GM18867 (cell line): ENCODE results near the gene AGPS.
"Not testable (repeated sequence)": the region's sequence is repeated elsewhere in the genome, so short reads cannot be mapped to it uniquely, and the experiment has no call there.

ENCODE experiments used
- ATAC-seq: cut with Tn5 transposase; IDR thresholded peaks from one replicate; pipeline ENCODE4 v1.9.1; 2021; ENCODE audit warnings: mild to moderate bottlenecking, moderate library complexity; ENCODE audit not compliant: unreplicated experiment

The AGPS gene

DNA sequence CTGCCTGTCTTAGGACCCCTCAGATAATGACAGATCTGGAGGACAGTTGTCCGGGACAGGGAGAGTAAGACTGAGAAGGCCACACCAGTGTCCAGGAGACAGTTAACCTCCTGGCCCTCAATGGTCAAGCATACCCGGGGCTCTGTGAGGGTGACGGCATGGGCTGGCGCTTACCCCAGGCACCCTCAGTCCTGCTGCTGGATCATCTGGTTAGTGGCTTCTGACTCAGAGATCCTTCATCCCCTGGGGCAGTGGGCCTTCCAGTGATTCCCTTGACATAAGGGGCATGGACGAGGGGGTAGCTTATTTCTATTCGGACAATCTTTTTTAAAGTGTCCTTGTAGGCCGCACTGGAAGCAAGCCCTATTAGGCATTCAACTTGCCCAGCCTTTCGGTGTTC is 18.1 kb downstream of the AGPS start:
- ATAC-seq, result not testable (repeated sequence)

DNA sequence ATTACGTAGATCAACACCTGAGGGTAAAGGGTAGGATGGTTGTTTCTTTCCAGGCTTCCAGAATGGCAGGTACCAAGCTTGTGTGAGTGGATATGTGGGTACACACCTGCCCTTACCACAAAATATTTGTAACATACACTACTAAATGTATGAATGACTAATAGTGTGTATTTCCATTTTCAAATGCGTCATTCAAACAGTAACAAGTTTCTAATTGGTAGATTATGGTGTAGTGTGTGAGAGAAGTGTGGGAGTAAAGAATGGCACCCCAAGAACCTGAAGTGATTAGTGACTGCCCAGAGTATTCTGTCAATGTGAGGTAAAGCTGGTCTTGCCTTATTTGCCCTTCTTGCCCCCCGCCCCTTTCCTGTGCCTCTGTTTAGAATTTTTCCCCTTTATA is 21.1 kb downstream of the AGPS start:
- ATAC-seq, result no peak

GRCh38 chr2:177419274-177419673 is 26.7 kb downstream of the AGPS start:
- ATAC-seq, result no peak

DNA sequence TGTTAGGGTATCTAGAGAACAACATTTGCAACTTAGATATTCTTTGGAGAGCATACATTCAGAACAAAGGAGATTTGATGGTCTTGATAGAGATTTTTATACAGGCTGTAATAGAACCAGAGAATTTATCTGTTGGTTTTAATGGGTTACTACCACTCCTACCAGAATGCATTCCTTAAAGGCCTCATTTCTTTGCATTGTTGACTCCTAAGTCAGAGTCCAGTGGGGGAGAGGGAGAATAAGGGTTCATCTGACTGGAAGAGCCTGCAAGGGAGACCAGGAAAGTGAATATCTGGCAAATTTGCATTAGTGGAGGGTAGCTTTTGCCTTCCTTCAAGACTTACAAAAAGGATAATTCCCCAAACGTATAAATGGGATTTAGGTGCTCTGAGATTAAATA is 29.7 kb downstream of the AGPS start:
- no peak for ATAC-seq

DNA sequence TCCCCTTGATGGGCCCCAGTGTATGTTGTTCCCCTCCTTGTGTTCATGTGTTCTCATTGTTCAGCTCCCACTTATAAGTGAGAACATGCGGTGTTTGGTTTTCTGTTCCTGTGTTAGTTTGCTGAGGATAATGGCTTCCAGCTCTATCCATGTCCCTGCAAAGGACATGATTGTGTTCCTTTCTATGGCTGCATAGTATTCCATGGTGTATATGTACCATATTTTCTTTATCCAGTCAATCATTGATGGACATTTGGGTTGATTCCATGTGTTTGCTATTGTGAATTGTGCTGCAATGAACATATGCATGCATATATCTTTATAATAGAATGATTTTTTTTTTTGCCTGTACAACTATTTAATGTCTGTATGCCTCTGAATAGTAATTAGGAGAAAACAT is 31.5 kb downstream of the AGPS start:
- not testable (repeated sequence) for ATAC-seq

DNA sequence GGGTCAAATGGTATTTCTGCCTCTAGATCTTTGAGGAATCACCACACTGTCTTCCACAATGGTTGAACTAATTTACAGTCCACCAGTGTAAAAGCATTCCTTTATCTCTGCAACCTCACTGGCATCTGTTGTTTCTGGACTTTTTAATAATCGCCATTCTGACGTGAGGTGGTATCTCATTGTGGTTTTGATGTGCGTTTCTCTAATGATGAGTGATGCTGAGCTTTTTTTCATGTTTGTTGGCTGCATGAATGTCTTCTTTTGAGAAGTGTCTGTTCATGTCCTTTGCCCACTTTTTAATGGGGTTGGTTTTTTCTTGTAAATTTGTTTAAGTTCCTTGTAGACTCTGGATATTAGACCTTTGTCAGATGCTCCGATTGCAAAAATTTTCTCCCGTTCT is 32.0 kb downstream of the AGPS start:
- not testable (repeated sequence) for ATAC-seq

DNA sequence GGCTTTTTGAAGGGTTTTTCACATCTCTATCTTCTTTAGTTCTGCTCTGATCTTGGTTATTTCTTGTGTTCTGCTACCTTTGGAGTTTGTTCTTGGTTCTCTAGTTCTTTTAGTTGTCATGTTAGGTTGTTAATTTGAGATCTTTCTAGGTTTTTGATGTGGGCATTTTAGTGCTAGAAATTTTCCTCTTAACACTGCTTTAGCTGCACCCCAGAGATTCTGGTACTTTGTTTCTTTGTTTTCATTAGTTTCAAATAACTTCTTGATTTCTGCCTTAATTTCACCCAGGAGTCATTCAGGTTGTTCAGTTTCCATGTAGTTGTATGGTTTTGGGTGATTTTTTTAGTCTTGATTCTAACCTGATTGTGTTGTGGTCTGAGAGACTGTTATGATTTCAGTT is 34.7 kb downstream of the AGPS start:
- no peak for ATAC-seq

- not testable (repeated sequence) for ATAC-seq
These were observed 35.4 kb downstream of the AGPS start for GRCh38 chr2:177427936-177428335.

DNA sequence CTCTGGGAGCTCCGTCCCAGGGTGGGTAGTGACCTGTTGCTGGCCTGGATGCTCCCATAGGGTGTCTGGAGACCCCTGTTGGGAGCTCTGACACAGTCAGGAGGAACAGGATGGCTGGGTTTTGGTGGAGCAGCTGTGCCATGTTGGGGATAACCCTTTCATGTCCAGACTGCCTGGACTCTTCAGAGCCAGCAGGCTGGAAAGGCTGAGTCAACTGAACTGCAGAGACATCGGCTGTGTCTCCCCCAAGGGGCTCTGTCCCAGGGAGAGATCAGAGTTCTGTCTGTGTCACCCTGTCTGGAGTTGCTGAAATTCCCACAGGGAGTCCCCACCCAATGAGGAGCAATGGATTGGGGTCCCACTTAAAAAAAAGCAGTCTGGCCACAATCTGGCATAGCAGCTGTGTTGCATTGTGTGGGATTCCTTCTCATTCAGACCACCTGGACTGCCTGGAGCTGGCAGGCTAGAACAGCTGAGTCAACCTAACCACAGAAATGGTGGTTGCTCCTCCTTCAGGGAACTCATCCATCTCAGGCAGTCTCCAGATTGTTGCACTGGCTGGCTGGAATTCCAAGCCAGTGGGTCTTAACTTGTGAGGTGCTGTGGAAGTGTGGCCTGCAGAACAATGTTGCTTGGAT is 37.2 kb downstream of the AGPS start:
- no peak for ATAC-seq

- no peak for ATAC-seq
These were observed 37.8 kb downstream of the AGPS start for GRCh38 chr2:177430411-177430810.

DNA sequence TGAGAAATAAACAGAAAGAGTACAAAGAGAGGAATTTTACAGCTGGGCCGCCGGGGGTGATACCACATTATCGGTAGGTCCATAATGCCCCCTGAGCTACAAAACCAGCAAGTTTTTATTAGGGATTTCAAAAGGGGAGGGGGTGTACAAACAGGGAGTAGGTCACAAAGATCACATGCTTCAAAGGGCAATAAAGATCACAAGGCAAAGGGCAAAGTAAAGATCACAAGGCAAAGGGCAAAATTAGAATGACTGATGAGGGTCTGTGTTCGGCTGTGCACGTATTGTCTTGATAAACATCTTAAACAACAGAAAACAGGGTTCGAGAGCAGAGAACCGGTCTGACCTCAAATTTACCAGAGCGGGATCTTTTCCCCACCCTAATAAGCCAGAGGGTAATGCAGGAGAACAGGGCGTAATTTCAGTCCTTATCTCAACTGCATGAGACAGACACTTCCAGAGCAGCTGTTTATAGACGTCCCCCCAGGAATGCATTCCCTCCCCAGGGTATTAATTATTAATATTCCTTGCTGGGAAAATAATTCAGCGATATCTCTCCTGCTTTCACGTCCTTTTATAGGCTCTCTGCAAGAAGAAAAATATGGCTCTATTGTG is 38.6 kb downstream of the AGPS start:
- not testable (repeated sequence) for ATAC-seq

GRCh38 chr2:177432703-177433102 is 40.1 kb downstream of the AGPS start:
- ATAC-seq, result no peak

DNA sequence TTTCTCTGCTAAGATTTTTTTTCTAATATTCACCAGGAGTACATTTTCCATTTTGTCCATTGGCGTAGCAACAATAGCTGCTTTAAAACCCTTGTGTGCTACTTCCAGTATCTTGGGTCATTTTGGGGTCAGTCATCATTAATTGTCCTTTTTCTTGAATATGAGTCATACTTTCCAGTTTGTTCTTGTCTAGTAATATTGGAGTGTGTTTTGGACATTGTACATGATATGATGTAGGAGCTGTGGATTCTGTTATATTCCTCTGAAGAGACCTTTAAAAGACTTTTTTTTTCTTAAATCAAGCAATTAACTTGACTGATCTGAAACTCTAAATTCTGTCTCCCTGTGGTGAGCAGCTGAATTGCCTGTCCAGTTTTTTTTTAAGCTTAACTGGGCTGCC is 40.8 kb downstream of the AGPS start:
- no peak for ATAC-seq

GRCh38 chr2:177434475-177434874 is 41.9 kb downstream of the AGPS start:
- ATAC-seq, result no peak

- ATAC-seq, result no peak
These were observed 52.6 kb downstream of the AGPS start for GRCh38 chr2:177445200-177445599.

DNA sequence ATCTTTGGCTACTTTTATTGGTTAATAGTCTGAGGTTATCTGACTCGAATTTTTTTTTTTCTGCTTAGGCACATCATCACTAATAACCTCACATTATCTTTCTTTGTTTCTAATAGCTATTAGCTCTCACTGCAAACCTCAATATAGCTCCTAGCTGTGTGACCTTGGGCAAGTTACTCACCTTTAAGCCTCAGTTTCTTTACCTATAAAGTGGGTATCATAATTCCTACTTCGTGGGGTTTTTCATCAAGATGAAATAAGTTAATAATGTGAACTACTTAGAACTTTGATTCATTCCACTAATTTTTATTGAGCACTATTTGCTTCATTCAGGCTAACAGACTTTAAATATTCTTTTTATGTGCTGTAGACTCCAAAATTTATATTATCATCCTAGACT is 55.5 kb downstream of the AGPS start:
- no peak for ATAC-seq

GRCh38 chr2:177449159-177449558 is 56.6 kb downstream of the AGPS start:
- ATAC-seq, result no peak

DNA sequence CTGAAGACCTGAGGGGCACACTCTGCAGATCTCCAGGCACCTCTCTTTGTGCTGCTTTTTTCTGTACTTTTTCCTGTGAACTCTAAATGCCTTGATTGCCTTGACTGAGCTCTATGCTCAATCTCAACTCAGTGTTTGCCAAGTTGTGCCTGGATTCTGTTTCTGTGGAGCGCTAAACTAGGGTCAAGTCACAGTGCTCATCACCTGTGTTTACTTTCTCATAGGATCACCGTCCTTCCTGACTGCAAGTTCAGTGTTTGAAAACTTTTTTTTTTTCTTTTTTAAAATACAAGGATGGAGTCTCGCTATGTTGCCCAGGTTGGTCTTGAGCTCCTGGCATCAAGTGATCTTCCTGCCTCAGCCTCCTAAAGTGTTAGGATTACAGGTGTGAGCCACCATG is 62.6 kb downstream of the AGPS start:
- no peak for ATAC-seq

GRCh38 chr2:177459756-177460155 is 67.2 kb downstream of the AGPS start:
- not testable (repeated sequence) for ATAC-seq

DNA sequence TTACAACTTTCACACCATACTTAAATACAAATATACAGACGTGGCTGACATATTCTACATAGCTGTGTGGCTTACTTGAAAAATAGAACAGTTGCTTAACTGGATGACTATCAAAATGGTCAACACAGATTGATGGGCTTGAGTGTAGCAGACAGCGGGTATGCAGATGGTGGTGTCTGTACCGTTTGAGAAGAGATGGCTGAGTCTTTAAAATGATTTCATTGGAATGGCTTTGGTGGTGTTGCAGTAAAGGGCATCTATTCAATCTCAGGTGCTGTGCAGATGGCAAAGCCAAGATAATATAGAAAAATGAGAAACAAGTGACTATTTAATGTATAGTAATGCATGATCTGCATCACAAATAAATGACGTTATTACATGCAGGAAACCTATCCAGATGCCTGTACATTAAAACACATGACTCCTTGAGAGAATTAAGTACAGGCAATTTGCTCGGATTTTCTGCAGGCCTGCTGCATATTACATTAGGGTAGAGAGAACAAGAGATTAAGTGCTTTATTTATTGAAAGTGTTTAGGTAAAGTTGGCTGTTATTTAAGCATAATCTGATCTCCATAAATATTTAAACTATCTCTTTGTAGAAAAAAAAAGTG is 68.5 kb downstream of the AGPS start:
- ATAC-seq, result no peak

DNA sequence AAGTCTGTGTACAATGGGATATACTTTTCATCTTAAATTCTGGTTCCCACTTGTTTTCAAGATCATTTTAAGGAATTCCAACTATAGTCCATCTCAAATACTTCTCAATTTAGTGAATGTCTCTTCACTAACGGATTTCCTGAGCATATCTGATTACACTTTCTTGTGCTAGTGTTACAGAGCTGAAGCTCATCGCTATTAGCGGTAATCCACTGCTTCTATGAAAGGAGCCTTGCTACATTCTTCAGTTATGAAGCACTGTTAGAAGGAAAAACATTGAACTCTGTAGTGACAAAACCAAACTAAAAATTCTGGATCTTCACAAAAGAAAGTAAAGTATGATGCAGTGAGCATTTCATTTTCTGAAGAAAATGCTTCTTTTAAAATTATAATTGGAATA is 72.0 kb downstream of the AGPS start:
- ATAC-seq, result no peak

- no peak for ATAC-seq
These were observed 73.0 kb downstream of the AGPS start for GRCh38 chr2:177465400-177466138.
